Smooth muscle cell of the brain vasculature (primary cell): ENCODE data around the gene RBM26.

Experiments
- DNase-seq: peaks from one replicate; pipeline ENCODE4 v3.0.0-alpha.2; 2012; ENCODE audit warnings: low read depth, low spot score

The RBM26 gene

DNA sequence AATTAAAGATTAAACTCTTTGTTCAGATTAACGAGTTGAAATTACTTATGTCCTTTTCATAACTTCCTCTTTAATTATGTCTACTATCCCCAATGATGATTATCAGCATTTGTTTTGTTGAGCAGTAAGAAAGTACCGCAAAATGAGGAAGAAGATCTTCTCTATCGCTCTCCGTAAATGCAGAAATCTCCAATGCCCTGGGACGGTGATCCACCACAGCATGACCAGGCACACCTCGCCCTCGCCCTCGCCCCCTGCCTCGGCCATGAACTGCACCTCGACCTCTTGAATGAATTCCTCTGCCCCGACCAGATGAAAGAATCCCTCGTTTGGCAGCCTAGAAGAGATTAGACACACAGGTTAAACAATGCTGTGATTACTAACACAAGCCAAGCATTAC is 69.1 kb downstream of the RBM26 start:
- no peak for DNase-seq

DNA sequence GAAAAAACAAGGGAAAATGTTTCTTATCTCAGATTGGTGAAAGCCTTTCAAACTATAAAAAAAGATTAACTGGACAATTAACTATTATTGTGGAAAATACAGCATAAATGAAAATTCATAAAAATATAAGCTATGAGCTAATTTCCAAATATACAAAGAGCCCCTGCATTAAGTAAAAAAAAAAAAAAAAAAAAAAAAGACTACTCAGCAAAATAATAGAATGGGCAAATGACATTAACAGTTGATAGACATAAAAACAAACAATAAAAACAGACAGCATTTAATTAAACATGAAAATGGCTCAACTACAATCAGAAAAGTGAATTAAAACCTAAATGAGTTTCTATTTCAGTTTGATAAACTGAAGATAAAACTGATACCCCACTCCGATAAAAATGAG is 77.5 kb downstream of the RBM26 start:
- DNase-seq, result no peak

DNA sequence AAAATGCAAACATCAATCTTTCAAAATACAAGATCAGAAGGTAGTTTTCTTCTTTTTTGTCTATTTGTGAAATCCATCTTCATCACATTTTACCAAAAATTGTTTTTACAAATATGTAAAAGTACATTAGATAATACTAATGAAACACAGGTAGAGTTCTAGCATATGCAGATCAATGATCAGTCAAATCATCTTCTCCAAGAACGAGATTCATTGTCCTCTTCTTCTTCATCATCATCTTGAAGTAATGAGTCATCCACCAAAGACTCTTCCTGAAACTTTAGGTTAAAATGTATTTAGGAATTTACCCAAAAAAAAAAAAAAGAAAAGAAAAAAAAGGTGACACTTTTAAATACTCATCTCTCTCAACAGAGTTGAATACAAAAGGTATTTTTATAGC is 85.6 kb downstream of the RBM26 start:
- no peak for DNase-seq

DNA sequence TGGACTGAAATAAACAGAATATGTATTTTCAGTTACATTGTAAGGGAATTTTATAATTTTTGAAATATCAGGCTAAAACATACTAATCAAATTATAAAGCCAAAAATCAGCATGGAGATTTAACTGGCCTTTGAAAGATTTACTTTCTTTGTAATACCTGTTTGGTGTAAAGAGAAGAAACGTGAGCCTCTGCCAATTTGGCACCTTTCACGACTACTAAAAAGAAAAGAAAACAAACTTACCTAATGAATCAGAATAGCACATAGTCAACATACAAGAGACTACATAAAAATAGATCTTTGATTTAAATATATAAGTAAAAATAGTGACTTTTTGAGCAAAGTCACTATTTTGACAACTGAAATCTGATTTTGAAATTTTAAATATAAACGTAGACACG is 87.4 kb downstream of the RBM26 start:
- DNase-seq, result no peak

DNA sequence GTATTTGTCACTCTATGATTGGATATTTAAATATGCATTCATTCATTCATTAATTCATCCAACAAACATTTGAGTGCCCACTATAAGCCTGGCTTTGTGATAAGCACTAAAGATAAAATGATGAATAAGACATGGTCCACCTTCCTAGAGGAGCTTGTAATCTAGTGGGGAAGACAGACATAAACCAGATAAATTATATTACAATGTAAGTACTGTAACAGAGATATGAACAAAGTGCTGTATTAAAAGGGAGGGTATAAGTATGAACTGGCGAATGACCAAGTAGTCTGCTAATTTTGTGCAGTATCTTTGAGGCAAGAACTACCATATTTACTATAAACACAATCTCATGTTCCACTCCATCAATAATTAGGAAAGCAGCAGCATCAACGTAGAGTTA is 88.2 kb downstream of the RBM26 start:
- no peak for DNase-seq

DNA sequence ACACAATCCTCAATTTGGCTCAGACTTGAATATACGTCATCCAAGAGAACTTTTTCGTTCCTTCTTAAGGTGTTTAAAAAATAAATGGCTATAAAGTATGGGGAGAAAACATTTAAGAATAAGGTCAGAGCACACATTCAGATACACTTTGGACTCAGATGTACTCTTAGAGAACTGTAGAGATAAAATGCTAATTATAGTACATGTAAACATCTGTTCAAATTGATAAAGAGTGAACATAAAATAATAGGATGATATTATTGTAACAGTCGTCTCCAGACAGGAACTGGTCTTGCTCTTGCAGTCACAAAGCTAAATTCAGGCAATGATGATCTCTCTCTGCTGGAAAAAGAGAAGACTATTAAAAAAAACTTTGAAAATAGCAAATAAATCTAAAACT is 91.4 kb downstream of the RBM26 start:
- no peak for DNase-seq

DNA sequence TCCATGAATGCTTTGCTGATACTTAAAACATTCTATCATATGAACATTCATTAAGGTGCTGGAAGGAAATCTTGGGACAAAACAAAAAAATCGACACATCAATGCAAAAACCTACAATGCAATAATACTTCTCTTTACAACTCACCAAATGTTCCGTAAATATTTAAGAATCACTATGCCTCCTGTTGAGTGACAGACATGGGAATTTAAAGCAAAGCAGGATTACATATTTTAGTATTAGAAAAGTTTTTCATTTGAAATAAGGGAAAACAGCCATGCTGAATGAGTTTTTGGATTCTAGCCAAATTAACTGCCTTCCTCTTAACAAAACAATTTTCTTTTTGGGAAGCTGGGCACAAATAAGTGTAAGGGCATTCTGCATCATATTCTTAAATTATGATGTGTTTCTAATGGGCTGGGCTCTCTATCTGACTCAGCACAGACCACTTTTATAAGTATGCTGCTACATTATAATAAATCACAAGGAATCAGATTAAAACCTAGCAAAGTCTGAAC is 93.7 kb downstream of the RBM26 start:
- DNase-seq, result no peak

DNA sequence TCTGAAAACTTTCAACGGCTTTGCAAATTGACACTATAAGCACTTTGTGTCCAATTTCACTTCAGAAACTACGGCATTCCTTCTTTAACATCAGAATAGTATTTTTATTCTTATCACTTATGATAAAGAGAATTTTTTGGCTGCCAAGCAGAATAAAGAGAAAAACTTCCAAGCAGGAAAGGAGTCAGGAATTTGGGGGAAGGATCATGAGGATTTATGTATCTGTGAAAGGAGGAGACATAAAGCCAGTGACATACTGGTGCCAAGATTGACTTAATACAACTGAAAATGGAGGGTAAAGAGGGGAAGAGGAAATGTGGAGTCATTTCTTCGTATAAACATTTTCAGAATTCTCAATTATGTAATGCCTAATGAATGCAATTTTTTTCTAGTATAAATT is 94.7 kb downstream of the RBM26 start:
- no peak for DNase-seq

DNA sequence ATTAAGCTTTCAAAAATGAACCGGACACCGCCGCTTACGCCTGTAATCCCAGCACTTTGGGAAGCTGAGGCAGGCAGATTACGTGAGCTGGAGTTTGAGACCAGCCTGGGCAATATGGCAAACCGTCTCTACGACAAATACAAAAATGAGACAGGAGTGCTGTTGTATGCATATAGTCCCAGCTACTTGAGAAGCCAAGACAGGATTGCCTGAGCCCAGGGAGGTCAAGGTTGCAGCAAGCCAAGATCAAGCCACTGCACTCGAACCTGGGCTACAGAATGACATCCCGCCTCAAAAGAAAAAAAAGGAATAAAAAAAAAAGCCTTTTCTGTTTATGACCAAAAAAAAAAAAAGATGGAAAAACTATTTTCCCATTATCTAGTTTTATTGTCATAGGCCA is 96.4 kb downstream of the RBM26 start:
- no peak for DNase-seq

DNA sequence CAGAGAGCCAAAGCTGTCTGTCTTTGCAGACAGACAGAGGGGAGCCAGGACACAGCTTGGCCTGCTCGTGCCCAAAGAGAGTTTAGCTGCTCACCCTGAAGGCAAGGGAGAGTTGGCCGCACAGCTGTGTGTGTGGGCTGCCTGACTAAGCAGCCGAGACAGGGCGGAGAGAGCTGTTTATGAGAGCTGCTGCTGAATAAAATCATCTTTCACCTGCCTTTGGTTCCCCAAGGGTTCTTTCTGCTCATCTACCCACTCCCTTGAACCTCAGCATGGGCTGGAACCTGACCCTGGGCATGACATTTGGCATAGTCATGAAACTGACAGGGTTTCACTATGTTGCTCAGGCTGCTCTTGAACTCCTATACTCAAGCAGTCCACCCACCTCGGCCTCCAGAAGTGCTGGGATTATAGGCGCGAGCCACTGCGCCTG is 98.2 kb downstream of the RBM26 start:
- DNase-seq, result no peak

DNA sequence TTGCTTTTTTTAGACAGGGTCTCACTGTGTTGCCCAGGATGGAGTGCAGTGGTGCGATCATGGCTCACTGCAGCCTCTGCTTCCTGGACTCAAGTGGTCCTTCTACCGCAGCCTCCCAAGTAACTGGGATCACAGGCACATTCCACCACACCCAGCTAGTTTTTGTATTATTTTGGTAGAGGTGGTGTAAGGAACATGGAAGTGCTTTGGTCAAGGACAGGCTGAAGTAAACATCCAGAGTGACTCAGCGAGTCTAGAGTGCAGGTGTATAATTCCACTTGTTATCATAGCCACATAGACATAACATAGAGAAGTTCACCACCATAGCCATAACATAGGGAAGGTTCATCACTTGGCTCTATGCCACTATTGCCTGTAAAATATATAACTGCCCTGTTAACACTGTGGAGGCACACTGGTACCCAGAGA is 98.6 kb downstream of the RBM26 start:
- no peak for DNase-seq

DNA sequence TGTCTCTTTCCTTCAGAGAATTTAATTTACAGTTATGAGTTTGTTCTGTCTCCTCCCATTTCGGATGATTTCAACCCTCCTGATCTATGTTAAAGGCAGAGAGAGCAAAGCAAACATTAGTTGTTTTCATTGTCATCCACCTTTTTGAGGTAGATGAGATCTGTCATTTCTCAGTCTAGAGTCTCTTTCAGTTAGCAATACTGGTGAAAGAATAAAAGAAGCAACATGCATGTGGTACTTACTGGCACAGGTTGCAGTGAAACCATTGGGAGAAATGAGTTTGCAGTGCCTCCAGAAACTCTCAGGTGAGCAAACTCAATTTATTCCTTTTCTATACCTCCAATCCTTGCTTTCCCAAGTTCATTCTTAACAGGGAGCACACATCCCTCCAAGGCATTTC is 99.4 kb downstream of the RBM26 start:
- no peak for DNase-seq

DNA sequence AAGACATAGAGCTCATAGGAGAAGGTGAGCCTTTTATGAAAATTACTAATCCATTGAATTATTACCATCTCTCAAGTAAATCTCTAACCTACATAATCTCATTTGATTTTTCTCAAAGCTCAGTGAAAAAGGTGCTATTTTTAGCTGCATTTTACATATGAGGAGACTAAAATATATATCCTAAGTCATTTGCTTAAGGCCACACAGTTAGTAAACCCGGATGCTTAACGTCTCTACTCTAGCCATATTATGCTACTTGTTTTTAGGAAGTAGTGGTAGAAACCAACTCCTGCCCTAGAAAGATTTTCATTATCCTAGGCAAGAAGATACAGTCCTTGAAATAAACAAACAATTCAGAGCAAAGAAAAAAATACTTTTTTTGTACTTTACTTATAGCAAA is 108.9 kb downstream of the RBM26 start:
- DNase-seq, result no peak

DNA sequence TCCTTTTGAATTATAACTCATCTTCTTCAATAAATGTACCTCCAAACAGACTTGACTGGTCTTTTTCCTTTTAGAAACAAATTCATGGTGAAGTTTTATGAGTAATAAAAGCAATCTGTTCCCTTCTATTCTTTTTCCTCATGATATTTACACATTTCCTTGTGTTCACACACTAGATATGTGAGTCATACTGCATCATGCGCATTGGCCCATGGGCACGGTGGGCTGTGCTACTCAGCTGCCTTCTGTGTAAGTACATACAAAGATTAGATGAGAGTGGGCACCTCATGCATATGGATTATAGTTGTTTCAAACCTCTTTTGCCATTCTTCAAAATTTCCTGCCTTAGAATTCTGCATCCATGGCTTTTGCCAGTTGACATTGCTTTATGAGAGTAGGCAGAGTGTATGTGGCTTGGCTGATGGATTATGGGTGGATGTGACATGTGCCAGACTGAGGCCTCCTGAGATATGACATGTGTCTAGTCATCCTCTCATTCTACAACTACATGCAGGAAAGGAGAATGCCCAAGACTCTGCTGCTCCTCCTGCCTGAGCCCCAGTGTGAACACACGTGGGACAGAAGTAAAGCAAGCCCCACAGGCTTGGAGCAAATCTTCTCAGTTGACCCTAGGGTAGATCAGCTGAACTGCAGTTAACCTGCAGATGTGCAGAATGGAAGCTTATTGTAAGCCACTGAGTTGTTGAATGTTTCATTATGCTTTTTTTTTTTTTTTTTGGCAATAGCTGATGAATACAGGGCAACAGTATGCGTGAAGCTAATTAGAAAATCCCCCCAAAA is 109.9 kb downstream of the RBM26 start:
- no peak for DNase-seq

DNA sequence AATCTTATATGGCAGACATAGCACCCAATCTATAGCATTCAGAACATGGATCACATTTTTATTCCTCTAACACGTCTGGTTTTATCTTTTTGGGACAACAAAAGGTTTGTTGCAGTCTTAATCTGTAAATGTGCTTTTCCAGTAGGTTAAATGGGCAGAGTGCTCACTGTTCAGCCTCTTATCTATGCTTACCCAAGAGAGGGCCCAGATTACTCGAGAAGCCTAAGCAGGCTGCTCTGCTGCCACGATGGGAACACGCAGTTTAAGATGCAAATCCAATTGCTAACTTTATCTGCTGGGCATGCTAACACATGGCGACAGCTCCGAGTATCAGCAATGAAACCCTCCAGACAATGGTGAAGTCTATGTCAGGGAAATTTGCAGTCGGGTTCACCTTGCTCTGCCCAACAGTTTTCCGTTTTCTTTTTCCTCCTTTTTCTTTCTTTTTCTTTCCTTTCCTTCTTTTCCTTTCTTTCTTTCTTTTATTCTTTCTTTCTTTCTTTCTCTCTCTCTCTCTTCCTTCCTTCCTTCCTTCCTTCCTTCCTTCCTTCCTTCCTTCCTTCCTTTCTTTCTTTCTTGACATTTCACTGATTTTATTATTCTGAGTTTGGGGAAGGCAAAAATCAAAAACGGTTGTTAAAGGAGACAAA is 115.3 kb downstream of the RBM26 start:
- DNase-seq, result no peak

DNA sequence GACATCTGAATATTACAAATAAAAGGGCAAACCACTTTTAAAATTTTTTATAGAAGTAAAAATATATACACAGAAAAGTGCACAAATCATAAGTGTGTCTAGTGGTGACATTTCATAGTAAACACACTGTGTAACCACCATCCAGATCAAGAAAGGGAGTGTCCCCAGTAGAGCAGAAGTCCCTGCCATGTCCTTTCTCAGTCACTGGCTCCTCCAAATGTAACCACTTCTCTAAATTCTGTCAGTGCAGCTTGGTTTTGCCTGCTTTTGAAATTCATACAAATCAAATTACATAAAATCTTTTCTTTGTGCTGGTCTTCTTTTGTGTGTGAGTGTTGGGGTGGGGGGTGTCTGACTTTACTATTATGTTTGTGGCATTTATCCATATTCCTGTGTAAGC is 116.5 kb downstream of the RBM26 start:
- no peak for DNase-seq

DNA sequence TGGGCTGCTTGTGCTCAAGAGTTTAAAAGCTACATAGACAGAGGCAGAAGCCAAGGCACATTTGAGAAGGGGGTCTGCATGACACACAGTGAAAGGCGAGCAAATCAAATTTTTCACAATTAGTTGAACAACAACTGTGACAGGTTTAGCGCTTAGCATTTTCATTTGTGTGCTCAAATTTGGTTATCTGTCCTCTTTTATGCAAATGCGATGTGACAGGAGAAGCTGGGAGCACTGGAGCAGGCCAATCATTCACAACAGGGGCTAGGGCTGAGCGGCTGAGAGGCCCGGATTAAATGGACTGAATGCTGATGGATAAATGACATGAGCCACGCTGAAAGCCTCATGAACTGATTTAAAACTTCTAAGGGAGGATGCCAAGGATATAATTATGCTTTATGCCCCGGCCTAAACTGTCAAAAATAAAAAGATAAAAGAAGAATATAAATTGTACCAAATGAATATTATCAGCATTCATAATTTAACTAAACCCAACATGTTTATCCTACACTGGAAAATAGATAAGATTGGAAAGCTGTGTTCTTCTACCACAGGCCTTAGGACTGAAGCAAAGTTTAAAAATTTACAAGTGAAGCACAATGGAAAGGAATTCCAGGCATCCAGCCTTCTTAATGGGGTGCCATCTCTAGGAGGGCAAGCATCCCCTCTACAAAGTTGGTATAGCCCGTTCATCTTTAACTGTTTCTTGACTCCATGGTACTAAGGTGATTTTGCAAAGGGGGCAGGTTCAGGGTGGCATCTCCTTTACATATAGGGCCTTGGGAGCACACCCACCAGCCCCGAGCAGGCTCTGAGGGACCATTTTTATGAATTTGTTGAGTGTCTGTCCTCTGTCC is 117.9 kb downstream of the RBM26 start:
- no peak for DNase-seq

DNA sequence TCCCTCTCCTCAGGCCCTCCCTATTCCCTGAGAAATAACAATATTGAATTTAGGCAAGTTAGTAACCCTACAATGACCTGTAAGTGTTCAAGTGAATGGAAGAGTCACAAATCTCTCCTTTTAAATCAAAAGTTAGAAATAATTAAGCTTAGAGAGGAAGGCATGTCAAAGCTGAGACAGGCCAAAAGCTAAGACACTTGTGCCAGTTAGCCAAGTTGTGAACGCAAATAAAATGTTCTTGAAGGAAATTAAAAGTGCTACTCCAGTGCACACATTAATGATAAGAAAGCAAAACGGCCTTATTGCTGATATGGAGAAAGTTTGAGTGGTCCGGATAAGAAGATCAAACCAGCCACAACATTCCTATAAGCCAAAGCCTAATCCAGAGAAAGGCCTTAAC is 120.9 kb downstream of the RBM26 start:
- DNase-seq, result no peak

DNA sequence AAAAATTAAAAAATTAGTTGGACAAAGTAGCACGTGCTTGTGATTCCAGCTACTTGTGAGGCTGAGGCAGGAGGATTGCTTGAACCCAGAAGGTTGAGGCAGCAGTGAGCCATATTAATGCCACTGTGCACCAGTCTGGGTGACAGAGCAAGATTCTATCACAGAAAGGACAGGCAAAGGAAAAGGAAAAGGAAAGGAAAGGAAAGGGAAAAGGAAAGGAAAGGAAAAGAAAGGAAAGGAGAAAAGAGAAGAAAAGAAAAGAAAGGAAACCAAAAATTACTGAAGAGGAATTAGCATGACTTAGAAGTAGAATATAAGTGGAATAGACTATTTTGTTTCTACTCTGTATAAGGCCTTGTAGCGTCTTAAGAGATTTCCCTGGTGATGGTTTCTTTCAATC is 122.3 kb downstream of the RBM26 start:
- no peak for DNase-seq

DNA sequence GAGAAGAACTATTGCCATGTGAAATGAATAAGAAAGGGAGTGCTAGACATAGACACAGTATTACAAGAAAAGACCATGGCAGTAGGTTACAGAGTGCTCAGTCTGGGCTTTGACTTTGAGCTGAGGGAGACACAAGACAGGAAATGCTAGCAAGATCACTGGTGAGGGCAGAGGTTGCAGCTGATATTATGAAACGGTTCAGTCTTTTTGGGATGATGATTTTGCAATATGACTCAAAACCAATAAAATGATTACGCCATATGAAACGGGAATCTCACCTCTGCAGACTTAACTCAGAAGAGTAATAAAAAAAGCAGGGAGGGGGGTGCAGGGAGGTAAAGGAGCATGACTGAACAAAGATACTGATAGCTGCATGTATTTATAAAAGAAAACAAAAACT is 123.1 kb downstream of the RBM26 start:
- DNase-seq, result no peak

DNA sequence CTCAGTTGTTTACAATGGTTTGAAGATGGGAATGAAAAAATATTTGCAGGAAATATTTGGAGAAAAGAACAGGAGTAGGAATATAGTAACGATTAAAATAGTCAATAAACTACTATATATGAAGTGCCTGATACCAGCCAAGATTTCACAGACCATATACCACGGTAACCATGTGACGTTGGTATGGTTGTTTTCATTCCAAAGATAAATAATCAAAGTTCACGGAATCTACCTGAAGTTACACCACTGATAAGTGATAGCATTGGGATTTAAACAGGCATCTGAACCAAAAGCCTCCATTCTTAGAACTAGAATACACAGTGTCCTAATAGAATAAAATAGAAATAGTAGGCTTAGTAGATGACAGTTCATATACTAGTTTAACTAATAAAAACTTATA is 123.5 kb downstream of the RBM26 start:
- no peak for DNase-seq

DNA sequence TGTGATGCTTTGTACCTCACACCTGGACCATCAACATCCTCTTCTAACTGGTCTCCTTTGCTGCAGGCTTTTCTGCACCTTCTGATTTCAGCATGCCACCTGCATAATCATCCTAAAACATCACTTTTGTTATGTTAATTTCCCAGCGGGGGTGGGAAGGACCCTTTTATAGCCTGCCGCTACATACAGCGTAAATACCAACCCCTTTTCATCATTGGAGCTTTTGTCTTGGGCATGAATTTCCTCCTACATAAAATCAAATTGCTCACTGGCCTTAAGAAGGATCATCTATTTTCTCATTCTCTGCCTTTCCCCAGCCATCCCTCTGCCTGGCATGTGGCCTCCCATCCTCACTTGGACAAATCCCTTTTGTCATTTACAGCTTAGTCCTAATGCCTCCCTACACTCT is 124.7 kb downstream of the RBM26 start:
- DNase-seq, result no peak
